Activated naive CD4-positive, alpha-beta T cell treated with anti-CD3 and anti-CD28 coated beads for 36 hours (primary cell): ENCODE results near the gene CACNA1C. TPM values are rescaled to one million over a fixed set of nuclear protein-coding genes. Genes with fewer than 3 reads are reported as not detected.

Experiments
- CTCF ChIA-PET: fragments of 350-600 bp; sonication (Branson Sonifier 250); formaldehyde crosslinking; loops from one replicate; lab custom pipeline; 2021; ENCODE audit warnings: antibody characterized with exemption; lab: Charles Lee
- DNase-seq: peaks from one replicate; pipeline ENCODE4 v3.0.0-alpha.2; 2020
- H3K27ac Mint-ChIP-seq: one replicate; pipeline ENCODE4 v1.8.0; 2021; ENCODE audit warnings: mild to moderate bottlenecking, mixed read lengths
- H3K27me3 Mint-ChIP-seq: one replicate; pipeline ENCODE4 v1.8.0; 2021; ENCODE audit warnings: low read depth, mixed read lengths
- H3K36me3 Mint-ChIP-seq: one replicate; pipeline ENCODE4 v1.8.0; 2021; ENCODE audit warnings: low read depth, mixed read lengths
- H3K4me1 Mint-ChIP-seq: one replicate; pipeline ENCODE4 v1.8.0; 2021; ENCODE audit warnings: low read depth, mixed read lengths
- H3K4me3 Mint-ChIP-seq: one replicate; pipeline ENCODE4 v1.8.0; 2021; ENCODE audit warnings: mild to moderate bottlenecking, moderate library complexity, mixed read lengths
- H3K9me3 Mint-ChIP-seq: one replicate; pipeline ENCODE4 v1.8.0; 2021; ENCODE audit warnings: mixed read lengths
- intact Hi-C: fragments of 100-400 bp; cut with micrococcal nuclease; formaldehyde crosslinking; loops from one replicate; pipeline ENCODE4 v1.15.1; 2023
- total RNA-seq, 2 experiments: library from RNA; stranded (reverse); gene quantifications; one replicate each; pipeline ENCODE4 v1.2.3, GENCODE V29; 2021

Gene CACNA1C
- total RNA-seq, 2 experiments from 2014 or later = 0.02 to 0.12 TPM

- no peak for DNase-seq
- Mint-ChIP-seq H3K36me3 (no peaks in the 10 kb centered on the region), H3K4me1 (no peaks in the 10 kb centered on the region), H3K9me3 (no peaks in the 10 kb centered on the region), H3K4me3 (no peak overlapping the region), H3K27me3 (peaks cover 3% of the 10 kb centered on the region), H3K27ac (no peak overlapping the region)
- CTCF ChIA-PET = interaction anchor here (0.6 to 0.7 kb wide), 2 partner anchors 71 to 817 kb away, joined by 3 to 4 read pairs; no protein-coding TSS in a partner anchor
- intact Hi-C loops = no loop called here
Observed at GRCh38 chr12:2212971-2213869, 160.4 kb downstream of the CACNA1C start.

DNA sequence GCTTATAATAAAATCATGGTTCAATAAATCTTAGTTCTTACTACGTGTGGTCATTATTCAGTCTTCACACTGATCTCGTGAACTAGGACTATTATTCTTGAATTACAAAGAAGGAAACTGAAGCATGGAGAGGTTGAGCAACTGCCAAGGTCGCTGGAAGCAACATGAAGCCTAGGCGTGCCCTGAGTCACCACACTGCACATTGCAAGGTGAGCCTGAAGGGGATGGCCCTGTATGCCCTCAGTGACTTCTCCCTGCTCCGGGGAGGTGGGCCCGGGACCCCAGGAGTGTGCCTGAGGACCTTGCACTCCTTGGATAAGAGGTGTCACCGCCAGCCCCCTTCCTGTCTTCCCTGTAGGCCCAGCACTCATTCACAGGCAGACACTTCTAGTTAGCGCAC lies 161.6 kb downstream of the CACNA1C start:
- Mint-ChIP-seq H3K27ac (no peak overlapping the region), H3K36me3 (no peaks in the 10 kb centered on the region), H3K4me3 (no peak overlapping the region), H3K9me3 (no peaks in the 10 kb centered on the region), H3K4me1 (no peaks in the 10 kb centered on the region), H3K27me3 (peaks cover 3% of the 10 kb centered on the region)
- CTCF ChIA-PET = no interaction called here
- intact Hi-C loops = no loop called here
- DNase-seq = no peak

- no peaks in the 10 kb centered on the region for H3K4me1 Mint-ChIP-seq
- H3K4me3 Mint-ChIP-seq = no peak overlapping the region
- intact Hi-C loops = no loop called here
- H3K27me3 Mint-ChIP-seq = peaks cover 3% of the 10 kb centered on the region
- no peaks in the 10 kb centered on the region for H3K36me3 Mint-ChIP-seq
- H3K27ac Mint-ChIP-seq = no peak overlapping the region
- no peaks in the 10 kb centered on the region for H3K9me3 Mint-ChIP-seq
- DNase-seq = no peak
- CTCF ChIA-PET = no interaction called here
Observed at GRCh38 chr12:2215709-2216560, 163.1 kb downstream of the CACNA1C start.

GRCh38 chr12:2218706-2219105 lies 165.9 kb downstream of the CACNA1C start:
- H3K36me3 Mint-ChIP-seq = no peaks in the 10 kb centered on the region
- H3K4me3 Mint-ChIP-seq = no peak overlapping the region

GRCh38 chr12:2221030-2221621 lies 168.3 kb downstream of the CACNA1C start:
- DNase-seq = no peak
- Mint-ChIP-seq H3K4me1 (no peaks in the 10 kb centered on the region), H3K27ac (no peak overlapping the region), H3K4me3 (no peak overlapping the region), H3K9me3 (no peaks in the 10 kb centered on the region), H3K27me3 (no peaks in the 10 kb centered on the region), H3K36me3 (no peaks in the 10 kb centered on the region)
- CTCF ChIA-PET = no interaction called here
- intact Hi-C loops = no loop called here

More at GRCh38 chr12:2218706-2219105, 165.9 kb downstream of the CACNA1C start:
- Mint-ChIP-seq H3K9me3 (no peaks in the 10 kb centered on the region), H3K27me3 (peaks cover 3% of the 10 kb centered on the region), H3K4me1 (no peaks in the 10 kb centered on the region), H3K27ac (no peak overlapping the region)
- DNase-seq = no peak
- intact Hi-C loops = no loop called here
- CTCF ChIA-PET = no interaction called here

GRCh38 chr12:2222691-2223090 lies 169.9 kb downstream of the CACNA1C start:
- intact Hi-C loops = no loop called here
- no peak for DNase-seq
- no peaks in the 10 kb centered on the region for H3K36me3 Mint-ChIP-seq
- CTCF ChIA-PET = no interaction called here
- H3K4me1 Mint-ChIP-seq = no peaks in the 10 kb centered on the region
- peaks cover 2% of the 10 kb centered on the region for H3K27me3 Mint-ChIP-seq
- H3K4me3 Mint-ChIP-seq = no peak overlapping the region
- H3K27ac Mint-ChIP-seq = no peak overlapping the region
- H3K9me3 Mint-ChIP-seq = no peaks in the 10 kb centered on the region

DNA sequence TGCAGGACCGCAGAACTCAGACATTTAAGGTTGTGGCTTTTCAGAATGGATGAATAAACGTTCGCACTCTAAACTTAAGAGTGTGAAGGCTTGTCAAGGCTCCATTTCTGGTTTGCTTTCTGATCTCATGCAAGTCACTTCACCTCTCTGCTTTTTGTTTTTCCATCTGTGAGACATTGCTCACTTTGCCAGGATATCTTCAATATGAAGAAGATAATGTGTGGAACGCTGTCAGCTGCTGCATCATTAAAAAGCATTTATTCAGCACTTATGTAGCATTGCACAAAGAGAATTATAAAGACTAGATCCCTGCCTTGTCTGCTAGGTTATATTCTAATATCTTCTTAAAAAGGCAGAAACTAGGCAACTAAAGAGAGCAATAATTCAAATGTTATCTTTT lies 172.2 kb downstream of the CACNA1C start:
- H3K27me3 Mint-ChIP-seq = peaks cover 9% of the 10 kb centered on the region
- no peak overlapping the region for H3K4me3 Mint-ChIP-seq
- H3K36me3 Mint-ChIP-seq = no peaks in the 10 kb centered on the region
- no peaks in the 10 kb centered on the region for H3K4me1 Mint-ChIP-seq
- no peak overlapping the region for H3K27ac Mint-ChIP-seq
- intact Hi-C loops = no loop called here
- CTCF ChIA-PET = no interaction called here
- H3K9me3 Mint-ChIP-seq = no peaks in the 10 kb centered on the region
- DNase-seq = no peak

DNA sequence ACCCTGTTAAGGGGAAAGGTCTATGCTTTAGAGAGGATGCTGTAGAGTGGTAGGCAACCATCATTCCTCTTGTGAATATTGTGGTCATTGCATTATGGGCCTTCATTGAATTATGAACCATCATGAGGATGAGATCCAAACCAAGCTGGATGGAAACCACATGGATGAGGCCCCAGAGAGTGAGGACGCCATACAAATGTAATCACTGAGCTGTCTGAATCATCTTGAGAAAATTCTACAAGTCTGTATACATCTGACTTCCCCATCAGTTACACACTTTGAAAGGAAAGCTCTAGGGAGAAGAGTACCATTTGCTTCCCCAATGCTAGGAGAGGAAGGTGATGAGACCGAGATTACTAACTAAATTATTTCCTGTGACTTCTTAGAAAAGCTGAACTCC lies 172.9 kb downstream of the CACNA1C start:
- DNase-seq = no peak
- H3K36me3 Mint-ChIP-seq = no peaks in the 10 kb centered on the region
- CTCF ChIA-PET = no interaction called here
- H3K9me3 Mint-ChIP-seq = no peaks in the 10 kb centered on the region
- H3K4me1 Mint-ChIP-seq = no peaks in the 10 kb centered on the region
- no peak overlapping the region for H3K4me3 Mint-ChIP-seq
- peaks cover 9% of the 10 kb centered on the region for H3K27me3 Mint-ChIP-seq
- intact Hi-C loops = no loop called here
- no peak overlapping the region for H3K27ac Mint-ChIP-seq

GRCh38 chr12:2226641-2227040 lies 173.9 kb downstream of the CACNA1C start:
- H3K27me3 Mint-ChIP-seq = peaks cover 9% of the 10 kb centered on the region
- no peaks in the 10 kb centered on the region for H3K9me3 Mint-ChIP-seq
- H3K4me1 Mint-ChIP-seq = no peaks in the 10 kb centered on the region
- CTCF ChIA-PET = interaction anchor here (0.6 kb wide), 1 partner anchor 484 kb away, joined by 3 read pairs; no protein-coding TSS in a partner anchor
- H3K4me3 Mint-ChIP-seq = no peak overlapping the region
- intact Hi-C loops = no loop called here
- H3K27ac Mint-ChIP-seq = no peak overlapping the region
- DNase-seq = no peak
- no peaks in the 10 kb centered on the region for H3K36me3 Mint-ChIP-seq

DNA sequence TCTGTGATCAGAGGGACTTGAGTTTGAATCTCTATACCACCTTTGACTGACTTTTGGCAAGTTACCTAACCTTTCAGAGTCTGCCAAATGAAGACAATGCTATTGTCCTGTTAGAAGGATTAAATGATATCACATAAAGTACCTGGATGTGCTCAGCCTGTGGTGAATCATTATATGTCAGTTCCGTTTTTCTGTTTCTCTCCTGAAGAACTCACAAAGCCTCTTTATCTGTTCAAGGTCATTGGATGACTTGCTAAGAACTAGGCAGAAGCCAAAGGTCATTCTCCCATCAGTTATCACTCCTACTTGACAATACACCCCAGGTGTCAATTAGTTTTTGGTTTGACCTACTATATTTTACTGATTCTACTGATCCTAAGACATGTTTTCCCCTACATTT lies 174.6 kb downstream of the CACNA1C start:
- Mint-ChIP-seq H3K27me3 (peaks cover 9% of the 10 kb centered on the region), H3K9me3 (no peaks in the 10 kb centered on the region), H3K27ac (no peak overlapping the region), H3K4me3 (no peak overlapping the region), H3K4me1 (no peaks in the 10 kb centered on the region), H3K36me3 (no peaks in the 10 kb centered on the region)
- CTCF ChIA-PET = no interaction called here
- intact Hi-C loops = no loop called here
- no peak for DNase-seq

DNA sequence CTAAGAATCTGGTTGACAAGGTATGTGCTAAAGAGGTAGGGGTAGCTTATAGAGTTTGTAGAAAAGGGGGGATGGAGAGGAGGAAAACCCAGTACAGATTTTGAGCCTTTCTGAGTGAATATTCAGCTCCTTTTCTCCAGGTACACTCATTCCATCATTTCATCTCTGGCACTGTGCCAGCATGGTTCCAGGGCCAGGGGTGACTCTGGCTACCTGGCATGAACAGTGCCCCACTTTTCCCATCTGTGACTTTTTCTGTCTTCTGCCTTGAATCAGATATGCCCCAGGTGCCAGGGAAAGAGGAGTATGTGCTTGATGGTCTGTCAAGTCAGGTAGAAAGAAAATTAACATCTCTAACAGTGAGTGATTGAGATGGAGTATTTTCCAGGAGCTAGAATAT lies 175.7 kb downstream of the CACNA1C start:
- intact Hi-C loops = no loop called here
- Mint-ChIP-seq H3K36me3 (no peaks in the 10 kb centered on the region), H3K27me3 (peaks cover 11% of the 10 kb centered on the region), H3K4me3 (no peak overlapping the region), H3K27ac (no peak overlapping the region), H3K9me3 (no peaks in the 10 kb centered on the region), H3K4me1 (no peaks in the 10 kb centered on the region)
- no peak for DNase-seq
- CTCF ChIA-PET = no interaction called here
